LNCAP (cell line): ENCODE data around the gene TESK1.

Source experiments
- CTCF ChIP-seq: fragments of 450-650 bp; IDR thresholded peaks from 2 replicates; pipeline ENCODE4 v1.5.1; 2017; ENCODE audit warnings: mild to moderate bottlenecking

TESK1 gene

DNA sequence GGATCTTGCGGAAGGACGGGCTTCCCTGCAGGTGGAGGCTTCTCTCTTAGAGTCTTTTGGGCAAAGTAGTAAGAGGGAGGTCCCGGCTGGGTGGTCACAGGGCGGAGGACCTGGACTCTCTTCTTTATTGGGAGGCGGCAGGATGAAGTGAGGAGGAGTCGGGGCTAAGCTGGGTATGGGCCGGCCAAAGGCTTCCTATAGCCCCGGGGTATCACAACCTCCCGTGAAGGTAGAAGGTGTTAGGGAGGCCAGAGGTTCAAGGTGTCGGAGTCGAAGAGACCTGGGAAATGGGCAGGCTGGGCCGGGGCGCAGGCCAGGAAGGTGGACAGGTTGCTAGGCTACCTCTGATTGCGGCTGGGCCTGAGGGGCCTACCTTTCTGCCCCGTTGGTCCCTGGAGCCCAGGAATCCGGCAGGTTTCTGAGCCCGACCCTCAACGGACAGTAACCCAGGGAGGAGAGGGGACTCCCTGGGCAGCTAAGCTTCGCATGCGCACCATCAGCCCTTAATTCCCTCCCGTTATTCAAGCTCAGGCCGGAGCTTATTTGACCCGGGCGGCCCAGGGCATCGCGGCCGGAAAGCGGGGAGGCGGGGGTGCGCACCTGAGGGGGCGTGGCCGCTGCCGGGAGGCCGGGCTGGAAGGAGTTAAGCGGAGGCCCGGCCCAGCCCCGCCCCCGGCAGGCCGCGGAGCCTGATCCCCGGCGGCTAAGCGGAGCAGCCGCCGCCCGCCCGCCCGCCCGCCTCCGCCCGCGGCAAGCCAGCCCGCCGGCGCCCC lies at the start of gene TESK1:
TSS of gene TESK1 (plus strand) at position 685 of the 773 bp plus-strand sequence. CDS start 358 bp downstream, outside the sequence.
- TF ChIP-seq CTCF: no peak

DNA sequence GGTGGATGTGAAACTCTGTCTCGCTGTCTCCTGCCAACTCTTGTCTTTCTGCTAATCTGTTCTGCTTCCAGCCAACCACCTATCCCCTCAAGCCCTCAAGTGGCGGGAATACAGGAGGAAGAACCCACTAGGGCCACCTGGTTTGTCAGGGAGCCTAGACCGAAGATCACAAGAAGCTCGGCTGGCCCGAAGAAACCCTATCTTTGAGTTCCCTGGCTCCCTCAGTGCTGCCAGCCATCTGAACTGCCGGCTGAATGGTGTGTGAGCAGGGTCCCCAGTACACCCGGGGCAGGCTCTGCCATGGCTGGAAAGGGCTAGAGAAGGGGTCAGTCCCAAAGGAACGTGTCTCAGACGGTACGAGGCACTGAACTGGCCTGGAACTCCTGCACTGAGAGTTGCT lies 49.2 kb upstream of the TESK1 start:
- TF ChIP-seq CTCF: no peak

DNA sequence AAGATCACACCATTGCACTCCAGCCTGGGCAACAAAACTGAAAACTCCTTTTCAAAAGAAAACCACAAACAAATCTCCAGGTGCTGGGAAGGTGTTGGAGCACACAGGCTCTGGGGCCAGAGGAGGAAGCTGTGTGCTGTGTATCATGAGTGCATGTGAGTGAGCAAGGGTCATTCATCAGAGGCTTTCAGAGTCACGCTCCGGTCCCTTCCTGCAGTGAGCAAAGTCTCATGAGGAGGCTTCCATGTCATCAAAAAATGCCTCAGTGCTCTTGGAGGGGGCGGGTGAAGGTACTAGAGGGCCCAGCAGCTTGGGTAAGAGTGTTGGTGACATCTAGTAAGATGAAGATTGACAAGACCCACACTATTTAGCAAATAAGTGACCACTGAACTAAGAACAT lies 48.3 kb upstream of the TESK1 start:
- no peak for TF ChIP-seq CTCF

DNA sequence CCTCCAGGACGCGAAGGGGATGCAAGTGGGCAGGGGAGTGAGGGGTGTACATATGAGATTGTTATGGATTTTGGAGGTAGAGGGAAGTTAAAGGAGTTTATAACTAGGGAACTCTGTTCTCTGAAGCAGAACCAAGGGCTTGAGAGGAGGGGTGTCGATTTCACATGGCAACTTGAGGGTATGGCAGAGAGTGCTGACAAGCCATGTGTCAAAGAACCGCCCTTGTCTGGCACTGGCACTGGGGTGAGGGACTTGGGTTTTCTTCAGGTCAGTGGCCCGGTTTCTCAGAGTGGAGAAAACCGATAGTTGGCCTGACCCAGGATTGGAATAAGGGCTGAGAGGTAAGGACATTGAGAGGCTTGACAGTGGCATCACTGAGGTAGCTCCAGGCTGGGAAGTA lies 47.7 kb upstream of the TESK1 start:
- no peak for TF ChIP-seq CTCF

- no peak for TF ChIP-seq CTCF
Measured at GRCh38 chr9:35558185-35558584, 46.9 kb upstream of the TESK1 start.

- TF ChIP-seq CTCF: no peak
Measured at GRCh38 chr9:35559792-35560530, 45.1 kb upstream of the TESK1 start.

GRCh38 chr9:35560625-35561337 lies 44.3 kb upstream of the TESK1 start:
- TF ChIP-seq CTCF: no peak
